Testis (tissue), 2 donors: ENCODE measurements around the gene NEURL4.

Experiments
- POLR2A ChIP-seq: fragments of 450-650 bp; IDR thresholded peaks from one replicate; pipeline ENCODE4 v1.6.1; 2017; ENCODE audit warnings: antibody characterized with exemption, mild to moderate bottlenecking, moderate library complexity
- TF ChIP-seq, protein P1 (sequence below), 3 experiments: fragments of 450-650 bp in 2 of 3; fragments of 200-600 bp in 1 of 3; sonication (generic) in 1 of 3; IDR thresholded peaks; one replicate each; pipeline ENCODE4 v1.5.1; 2016 to 2019; ENCODE audit warnings: antibody characterized with exemption in 3 of 3, mild to moderate bottlenecking in 2 of 3, moderate library complexity in 1 of 3

- TF ChIP-seq, protein P1, sequence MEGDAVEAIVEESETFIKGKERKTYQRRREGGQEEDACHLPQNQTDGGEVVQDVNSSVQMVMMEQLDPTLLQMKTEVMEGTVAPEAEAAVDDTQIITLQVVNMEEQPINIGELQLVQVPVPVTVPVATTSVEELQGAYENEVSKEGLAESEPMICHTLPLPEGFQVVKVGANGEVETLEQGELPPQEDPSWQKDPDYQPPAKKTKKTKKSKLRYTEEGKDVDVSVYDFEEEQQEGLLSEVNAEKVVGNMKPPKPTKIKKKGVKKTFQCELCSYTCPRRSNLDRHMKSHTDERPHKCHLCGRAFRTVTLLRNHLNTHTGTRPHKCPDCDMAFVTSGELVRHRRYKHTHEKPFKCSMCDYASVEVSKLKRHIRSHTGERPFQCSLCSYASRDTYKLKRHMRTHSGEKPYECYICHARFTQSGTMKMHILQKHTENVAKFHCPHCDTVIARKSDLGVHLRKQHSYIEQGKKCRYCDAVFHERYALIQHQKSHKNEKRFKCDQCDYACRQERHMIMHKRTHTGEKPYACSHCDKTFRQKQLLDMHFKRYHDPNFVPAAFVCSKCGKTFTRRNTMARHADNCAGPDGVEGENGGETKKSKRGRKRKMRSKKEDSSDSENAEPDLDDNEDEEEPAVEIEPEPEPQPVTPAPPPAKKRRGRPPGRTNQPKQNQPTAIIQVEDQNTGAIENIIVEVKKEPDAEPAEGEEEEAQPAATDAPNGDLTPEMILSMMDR (IDR thresholded peaks at IDR 0.05): no peak
- TF ChIP-seq POLR2A: no peak
Measured at GRCh38 chr17:7317161-7317803, 11.9 kb downstream of the NEURL4 start.
